Right ventricle myocardium inferior (tissue), 1 donor: ENCODE measurements around the gene GDF2. TPM values are rescaled to one million over a fixed set of nuclear protein-coding genes. Genes with fewer than 3 reads are reported as not detected.

Experiments
- ATAC-seq: fragments of 200-7000 bp; cut with Tn5 transposase; one replicate; pipeline ENCODE4 v1.9.1; 2020; ENCODE audit warnings: mild to moderate bottlenecking, moderate library complexity
- DNase-seq: peaks from one replicate; pipeline ENCODE4 v3.0.0; 2021; ENCODE audit errors: missing footprints
- intact Hi-C: fragments of 100-400 bp; cut with DNase I; formaldehyde crosslinking; loops from one replicate; pipeline ENCODE4 v1.11.0; 2022
- total RNA-seq: library from RNA; stranded (reverse); fragmentation: NEBNext Ultra II Directional; extraction: Animal tissue kit (Norgen Biotek cat#: 25700); gene quantifications from one replicate; pipeline ENCODE4 v1.2.1, GENCODE V29; 2021
- donor health status: DM: no; HTN: yes; CAD: no; lungs with severe emphysema.

GDF2 gene
- total RNA-seq, 1 donor from 2014 or later = not detected

DNA sequence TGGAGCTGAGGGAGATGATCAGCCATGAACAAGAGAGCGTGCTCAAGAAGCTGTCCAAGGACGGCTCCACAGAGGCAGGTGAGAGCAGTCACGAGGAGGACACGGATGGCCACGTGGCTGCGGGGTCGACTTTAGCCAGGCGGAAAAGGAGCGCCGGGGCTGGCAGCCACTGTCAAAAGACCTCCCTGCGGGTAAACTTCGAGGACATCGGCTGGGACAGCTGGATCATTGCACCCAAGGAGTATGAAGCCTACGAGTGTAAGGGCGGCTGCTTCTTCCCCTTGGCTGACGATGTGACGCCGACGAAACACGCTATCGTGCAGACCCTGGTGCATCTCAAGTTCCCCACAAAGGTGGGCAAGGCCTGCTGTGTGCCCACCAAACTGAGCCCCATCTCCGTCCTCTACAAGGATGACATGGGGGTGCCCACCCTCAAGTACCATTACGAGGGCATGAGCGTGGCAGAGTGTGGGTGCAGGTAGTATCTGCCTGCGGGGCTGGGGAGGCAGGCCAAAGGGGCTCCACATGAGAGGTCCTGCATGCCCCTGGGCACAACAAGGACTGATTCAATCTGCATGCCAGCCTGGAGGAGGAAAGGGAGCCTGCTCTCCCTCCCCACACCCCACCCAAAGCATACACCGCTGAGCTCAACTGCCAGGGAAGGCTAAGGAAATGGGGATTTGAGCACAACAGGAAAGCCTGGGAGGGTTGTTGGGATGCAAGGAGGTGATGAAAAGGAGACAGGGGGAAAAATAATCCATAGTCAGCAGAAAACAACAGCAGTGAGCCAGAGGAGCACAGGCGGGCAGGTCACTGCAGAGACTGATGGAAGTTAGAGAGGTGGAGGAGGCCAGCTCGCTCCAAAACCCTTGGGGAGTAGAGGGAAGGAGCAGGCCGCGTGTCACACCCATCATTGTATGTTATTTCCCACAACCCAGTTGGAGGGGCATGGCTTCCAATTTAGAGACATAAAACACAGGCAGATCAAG lies 3.3 kb downstream of the GDF2 start:
- intact Hi-C loops = no loop called here
- no peak for ATAC-seq
- DNase-seq = no peak

DNA sequence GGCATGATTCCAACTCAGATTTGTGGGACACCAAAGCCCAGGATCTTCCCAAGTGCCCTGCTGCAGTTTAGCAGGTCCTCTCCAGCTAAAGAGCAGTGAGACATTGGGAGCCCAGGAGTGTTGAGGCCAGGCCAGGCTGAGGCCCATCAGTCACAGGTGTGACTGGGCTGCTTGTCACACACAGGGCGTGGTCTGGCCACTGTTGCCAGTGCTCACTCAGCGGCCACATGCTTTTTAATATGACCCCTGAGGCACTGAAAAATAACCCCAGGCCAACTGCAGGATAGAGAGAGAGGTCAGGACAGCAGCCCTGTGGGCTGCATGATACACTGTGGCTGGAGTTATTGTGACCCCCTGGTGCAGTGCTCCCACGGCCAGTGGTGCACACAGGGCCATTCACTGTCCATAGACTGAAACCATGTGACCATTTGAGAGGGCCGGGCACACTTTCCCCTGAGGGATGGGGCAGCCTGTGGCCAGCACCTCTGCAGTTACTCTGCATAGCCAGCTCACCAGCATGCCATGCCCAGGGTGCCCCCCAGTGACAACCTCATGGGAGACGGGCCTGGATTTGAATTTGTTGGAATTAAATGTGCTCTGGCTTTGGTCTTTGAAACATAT lies 4.2 kb downstream of the GDF2 start:
- no peak for DNase-seq
- peak; percentile 71 for ATAC-seq
- intact Hi-C loops = no loop called here

DNA sequence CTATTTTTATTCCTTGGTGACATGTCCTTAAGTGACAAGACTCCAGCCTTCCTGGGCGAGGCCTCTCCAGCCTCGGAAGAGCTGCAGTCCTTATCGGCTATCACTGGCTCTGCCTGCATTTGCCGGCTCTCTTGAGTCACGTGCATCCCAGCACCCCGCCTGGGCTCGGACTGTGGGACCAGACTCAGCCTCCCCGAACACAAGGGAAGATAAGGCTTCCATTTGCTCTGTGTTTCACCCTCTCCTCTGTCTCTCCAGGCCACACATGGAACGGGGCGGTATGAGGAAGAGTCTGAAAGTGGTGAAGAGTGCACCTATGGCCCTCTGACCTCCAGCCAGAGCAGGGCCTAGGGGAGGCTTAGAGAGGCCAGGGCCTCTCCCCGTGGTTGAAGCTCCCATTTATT lies 4.7 kb downstream of the GDF2 start:
- intact Hi-C loops = no loop called here
- DNase-seq (no peak), ATAC-seq (peak; percentile 67)

DNA sequence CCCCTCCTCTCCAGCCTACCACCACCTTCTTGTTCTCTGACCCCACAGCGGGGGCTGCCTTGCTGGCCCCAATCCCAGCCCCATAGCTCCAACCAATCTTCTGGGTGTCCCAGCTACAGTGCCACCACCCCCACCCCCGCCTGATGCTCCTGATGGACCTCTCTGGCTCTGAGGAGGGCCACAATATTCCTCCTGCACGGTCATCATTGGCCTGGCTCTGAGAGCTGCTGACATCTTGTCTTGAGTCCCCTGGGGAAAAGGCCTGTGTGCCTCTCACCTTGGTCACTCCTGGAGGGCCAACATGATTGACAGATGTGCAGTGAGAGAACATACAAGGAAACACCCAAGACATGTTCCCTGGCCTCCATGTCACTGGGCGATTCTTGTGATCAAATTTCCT lies 7.6 kb downstream of the GDF2 start:
- DNase-seq (no peak), ATAC-seq (no peak)
- intact Hi-C loops = no loop called here

DNA sequence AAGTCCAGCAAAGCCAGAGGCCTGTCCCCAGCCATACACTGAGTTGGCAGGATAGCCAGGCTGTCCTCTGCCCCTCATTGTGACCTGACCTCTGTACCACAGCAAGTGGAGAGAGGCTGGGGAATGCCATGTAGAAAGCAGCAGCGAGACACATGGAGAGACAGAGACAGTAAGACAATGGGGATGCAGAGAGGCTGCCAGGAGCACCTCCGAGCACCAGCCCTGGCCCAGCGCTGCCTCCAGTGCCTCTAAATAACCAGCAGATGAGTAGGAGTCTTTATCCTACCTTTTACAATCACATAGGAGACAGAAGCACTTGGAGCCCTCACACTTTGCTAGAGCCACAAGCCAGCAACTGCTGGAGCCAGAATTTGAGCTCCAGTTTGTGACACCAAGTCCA lies 8.1 kb downstream of the GDF2 start:
- DNase-seq (no peak), ATAC-seq (no peak)
- intact Hi-C loops = no loop called here

DNA sequence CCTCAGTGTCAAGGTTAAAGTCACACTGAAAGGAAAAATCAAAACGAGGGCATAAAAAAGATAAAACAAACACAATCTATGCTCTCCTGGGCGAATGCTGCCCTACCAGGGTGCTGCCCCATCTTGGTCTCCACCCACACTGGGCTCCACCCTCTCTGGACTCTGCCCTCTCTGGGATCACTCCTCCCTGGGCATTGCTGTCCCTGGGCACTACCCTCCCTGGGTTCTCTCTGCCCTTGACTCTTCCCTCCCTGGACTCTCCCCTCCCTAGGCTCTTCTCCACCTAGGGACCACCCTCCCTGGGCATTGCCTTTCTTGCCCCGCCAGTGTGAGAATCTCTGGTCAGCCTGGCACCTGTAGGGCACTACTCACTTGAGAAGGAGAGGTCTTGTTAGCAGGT lies 8.6 kb downstream of the GDF2 start:
- ATAC-seq = no peak
- DNase-seq = no peak
- intact Hi-C loops = no loop called here

DNA sequence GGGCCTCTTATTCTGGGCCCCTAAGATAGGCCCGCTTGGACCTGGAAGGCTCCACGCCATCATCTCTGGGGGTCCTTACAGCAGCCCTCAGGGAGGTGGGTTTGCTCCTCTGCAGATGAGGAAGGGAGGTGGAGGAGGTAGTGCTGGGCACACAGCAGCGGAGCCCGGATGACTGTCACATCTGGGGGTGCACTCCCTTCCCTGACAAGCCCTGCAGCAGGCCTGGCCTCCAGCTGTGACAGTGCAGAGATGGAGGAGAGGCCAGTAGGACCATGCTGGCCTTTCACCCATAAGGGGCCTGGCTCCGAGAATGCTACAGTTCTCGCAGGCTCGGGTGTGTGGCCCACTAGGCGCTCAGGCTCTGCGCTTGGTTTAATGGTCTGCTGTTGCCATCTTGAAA lies 9.2 kb downstream of the GDF2 start:
- DNase-seq = no peak
- no peak for ATAC-seq
- intact Hi-C loops = no loop called here

DNA sequence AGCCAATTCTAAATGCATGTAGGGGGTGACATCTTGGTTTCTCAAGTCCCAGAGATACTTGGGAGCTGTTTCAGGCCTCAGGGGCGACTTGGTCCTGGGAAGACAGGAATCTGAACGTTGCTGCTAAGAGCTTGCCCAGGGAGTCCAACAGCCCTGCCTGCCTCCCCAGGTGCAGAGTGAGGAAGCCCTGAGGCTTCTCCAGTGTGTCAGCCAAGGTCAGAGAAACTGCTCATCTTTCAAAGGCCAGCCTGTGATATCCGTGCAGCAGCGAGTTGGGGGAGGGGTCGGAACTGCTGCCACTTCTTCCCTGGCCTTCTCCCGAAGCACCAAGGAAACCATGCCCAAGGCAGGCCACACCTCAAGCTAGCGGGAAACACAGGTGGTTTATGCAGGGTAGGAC lies 9.7 kb downstream of the GDF2 start:
- ATAC-seq = no peak
- intact Hi-C loops = no loop called here
- DNase-seq = no peak

DNA sequence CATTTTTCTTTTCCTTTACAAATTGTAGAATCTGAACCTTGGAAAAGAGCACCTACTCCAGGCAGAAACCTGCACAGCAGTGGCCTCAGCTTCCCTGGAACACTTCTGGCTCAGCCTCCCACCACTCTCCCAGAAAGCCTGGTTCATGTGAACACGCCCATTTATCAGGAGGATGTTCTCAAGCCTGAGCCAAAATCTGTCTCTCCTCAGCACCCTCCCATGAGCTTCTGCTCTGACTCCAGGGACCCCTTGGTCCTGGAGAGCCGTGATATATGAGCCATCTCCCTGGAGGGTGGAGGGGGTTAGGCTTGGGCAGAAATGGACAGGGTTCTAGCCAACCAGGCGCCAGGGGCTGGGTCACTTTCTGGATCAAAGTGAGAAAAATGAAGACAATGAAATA lies 10.1 kb downstream of the GDF2 start:
- intact Hi-C loops = no loop called here
- DNase-seq (no peak), ATAC-seq (no peak)

DNA sequence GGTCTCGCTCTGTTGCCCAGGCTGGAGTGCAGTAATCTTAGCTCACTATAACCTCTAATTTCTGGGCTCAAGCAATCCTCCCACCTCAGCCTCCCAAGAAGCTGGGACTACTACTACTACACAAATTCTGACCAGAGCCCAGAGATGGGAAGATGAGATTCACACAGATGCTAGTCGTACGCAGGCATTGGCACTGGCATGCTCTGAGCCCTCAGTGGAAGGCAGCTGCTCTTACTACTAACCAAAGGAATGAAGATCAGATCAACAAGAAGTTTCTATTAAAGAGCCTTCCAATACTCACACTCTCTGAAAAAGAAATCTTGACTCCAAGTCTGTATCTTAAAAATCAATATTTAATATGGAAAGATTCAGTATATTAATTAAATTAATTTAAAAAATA lies 10.7 kb downstream of the GDF2 start:
- DNase-seq (no peak), ATAC-seq (no peak)
- intact Hi-C loops = no loop called here

DNA sequence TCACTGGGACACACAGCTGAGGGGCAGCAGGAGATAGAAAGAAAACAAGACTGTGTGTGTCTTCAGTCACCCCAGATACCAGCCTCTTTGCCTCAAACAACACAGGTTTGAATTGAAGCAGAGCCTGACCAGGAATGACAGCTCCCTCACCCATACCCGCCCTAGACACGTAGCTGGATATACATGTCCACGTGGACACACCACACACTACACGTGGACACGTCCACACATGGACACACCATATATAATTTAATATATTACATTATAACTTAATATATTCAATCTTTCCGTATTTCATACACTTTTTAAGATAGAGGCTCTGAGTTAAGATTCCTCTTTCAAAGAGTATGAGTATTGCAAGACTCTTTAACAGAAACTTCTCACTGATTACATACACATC lies 11.3 kb downstream of the GDF2 start:
- DNase-seq (no peak), ATAC-seq (no peak)
- intact Hi-C loops = no loop called here

DNA sequence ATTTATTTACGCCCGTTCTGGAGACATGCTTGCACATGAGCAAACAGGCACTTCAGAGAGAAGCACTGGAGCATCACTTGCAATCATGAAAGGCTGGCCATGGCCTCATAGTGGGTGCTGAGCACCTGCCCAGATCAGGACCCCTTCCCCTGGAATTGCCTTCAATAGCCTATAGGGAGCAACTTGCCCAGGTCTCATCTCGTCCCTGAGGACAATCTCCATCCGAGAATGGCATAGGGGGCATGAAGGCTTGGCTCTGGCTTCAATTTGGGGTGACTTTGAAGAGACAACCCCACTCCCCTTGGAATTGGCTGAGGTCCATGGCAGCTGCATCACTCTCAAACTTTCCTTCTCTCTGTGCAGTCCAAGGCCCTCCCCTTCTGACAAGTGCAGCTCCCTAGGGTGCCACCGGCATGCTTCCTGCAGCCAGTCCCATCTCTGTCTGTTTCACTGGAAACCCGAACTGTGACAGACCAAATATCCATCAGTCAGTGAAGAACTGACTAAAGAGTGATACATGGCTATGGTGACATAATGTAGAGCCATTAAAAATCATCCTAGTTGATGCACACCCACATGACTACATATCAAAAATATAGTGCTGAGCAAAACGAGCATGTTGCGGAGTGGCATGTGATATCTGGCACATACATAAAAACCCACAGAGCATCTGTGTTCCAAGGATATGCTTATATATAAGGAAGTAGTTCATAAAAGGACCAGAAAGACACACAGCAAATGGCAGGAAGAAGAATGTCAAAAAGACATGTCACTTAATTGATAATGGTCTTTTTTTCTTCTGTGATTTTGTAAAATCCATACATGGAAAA lies 12.4 kb downstream of the GDF2 start:
- intact Hi-C loops = no loop called here
- DNase-seq = no peak
- no peak for ATAC-seq

DNA sequence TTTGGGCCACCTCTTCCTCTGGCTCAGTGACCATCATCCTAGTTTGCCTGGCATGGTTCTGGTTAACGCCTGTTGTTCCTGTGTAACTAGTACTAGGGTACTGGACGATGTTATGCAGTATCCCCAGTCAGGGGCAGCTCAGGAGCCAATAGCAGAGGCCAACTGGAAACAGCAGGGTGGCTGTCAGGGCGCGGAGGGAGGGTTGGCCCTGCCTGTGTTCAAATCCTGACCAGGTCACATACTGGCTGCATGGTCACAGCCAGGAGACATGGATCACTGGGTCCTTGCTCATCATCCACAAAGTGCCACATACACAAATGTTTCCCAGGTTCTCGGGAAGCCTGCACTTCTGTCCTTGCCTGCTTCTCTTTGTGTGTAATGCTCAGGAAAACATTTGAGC lies 13.7 kb downstream of the GDF2 start:
- DNase-seq = no peak
- ATAC-seq = no peak
- intact Hi-C loops = no loop called here

DNA sequence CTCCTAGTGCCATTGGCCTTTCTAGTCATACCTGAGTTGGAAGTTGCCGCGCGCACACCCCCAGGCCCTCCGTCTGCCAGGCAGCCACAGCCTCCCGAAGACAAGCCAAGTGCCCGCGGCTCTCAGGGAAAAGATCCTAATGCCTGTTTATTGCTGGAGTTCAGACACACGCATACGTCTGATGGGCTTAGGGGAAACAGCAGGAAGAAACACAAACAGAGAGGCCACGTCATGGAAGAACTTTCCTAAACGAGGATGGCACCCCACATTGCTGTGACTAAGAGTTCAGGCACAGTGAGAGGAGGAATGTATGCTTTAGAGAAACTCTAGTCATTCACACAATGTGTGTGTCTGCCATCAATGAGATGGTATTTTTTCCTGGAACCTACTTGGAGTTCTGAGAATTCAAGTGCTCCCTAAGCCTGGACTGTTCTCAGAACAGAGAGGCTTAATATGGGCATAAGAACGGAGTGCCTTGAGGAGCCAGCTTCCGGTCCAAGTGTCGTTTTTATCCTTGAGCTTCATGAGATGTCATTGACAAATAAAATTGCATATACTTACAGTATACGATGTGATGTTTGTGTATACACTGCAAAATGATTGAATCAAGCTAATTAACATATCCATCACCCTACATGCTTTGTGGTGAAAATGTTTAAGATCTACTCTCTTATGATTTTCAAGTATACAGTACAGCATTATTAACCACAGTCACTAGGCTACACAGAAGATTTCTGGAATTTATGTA lies 14.3 kb downstream of the GDF2 start:
- ATAC-seq (no peak), DNase-seq (no peak)
- intact Hi-C loops = no loop called here

DNA sequence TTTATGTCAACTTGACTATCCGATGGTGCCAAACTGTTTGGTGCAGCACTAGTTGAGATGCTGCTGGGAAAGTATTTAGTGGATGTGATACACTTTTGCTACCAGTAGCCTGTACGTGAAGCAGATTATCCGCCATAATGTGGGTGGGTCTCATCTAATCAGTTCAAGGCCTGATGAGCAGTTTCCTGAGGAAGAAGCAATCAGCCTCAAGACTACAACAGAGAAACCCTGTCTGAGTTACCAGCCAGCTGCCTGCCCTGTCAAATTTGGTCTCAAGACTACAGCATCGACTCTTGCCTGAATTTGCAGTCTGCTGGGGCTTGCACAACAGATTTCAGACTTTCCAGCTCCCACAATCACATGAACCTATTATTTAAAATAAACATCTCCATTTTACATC lies 15.1 kb downstream of the GDF2 start:
- intact Hi-C loops = no loop called here
- ATAC-seq (no peak), DNase-seq (no peak)

DNA sequence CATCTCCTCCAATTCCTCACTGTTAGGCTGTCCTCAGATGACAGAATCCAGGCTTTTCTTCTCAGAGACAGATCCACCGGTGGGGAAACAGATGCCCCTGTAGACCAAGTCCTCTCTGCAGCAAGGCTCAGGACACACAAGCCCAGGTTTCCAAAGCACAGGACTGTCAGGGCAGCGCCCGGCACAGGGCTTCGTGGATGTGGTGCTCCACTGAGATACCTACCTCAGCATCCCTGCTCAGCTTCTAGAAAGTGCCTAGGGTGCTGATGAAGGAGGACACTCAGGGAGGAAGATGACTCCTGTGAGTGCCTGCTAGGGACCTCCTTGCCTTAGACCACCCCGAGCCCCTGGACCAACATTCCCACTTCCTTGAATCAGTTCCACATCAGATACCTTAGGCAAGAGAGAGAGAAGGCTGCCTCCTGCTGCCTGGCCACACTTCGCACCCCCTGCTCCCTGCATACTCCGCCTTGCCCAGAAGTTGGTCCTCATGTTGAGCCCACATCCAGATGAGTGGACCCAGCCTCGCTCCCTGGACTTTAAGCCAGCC lies 17.0 kb downstream of the GDF2 start:
- intact Hi-C loops = no loop called here
- no peak for DNase-seq
- ATAC-seq = no peak

DNA sequence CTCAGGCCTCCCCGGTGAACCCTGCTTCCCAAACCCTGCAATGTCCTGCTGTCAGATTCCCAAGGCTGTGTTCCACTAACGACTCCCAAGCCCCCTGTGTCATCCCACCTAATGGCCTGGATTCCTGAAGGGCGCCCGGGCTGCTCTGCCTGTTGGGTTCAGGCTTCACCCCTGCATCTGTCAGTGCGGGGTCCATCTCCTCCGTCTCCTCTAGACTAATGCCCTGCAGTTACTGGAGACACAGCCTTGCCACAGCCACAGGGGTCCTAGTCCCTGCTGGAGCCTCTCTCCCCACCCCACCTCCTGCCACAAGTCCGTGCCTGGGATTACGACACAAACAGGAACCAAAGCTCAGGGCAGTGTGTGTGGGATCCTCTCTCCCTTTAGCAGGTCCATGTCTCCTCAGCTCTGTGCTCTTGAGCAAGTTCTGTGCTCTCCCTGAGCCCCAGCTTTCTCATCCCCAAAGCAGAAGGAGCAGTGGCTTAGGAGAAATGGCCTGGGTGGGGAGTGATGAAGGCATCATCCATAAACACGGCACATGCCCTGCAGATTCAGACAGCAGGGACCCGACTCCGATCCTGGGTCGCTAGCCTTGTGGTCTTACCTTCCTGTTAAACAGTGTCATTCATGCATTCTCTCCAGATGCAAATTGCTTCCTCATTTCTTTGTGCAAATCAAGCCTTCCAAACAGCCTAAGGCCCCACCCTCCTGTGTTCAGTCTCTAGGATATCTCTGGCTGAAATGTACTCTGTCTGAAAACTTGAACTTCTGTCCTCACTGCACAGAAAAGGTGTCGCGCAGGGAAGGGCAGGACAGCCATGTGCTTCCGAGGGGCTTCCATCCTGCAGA lies 17.7 kb downstream of the GDF2 start:
- DNase-seq = peak; percentile 41
- intact Hi-C loops = no loop called here

More for the DNA sequence above, 17.7 kb downstream of the GDF2 start:
- ATAC-seq = no peak
